PC-3 (cell line): ENCODE results near the gene JAZF1. TPM values are rescaled to one million over a fixed set of nuclear protein-coding genes. Genes with fewer than 3 reads are reported as not detected.

Experiments
- ATAC-seq: fragments of 200-7000 bp; cut with Tn5 transposase; 2 replicates; pipeline ENCODE4 v1.9.1; 2020; ENCODE audit warnings: mild to moderate bottlenecking, moderate library complexity
- BruUV-seq: library from RNA; stranded (reverse); fragments of 400-500 nt; replicated peaks from 2 replicates; lab custom pipeline; 2021; lab: Mats Ljungman, UMichigan
- CTCF ChIA-PET: fragments of 300-600 bp; sonication (Branson Sonifier 250); formaldehyde crosslinking; loops from one replicate; lab custom pipeline; 2022; ENCODE audit warnings: antibody characterized with exemption; lab: Charles Lee
- POLR2A ChIA-PET: fragments of 300-600 bp; sonication (Branson Sonifier 250); formaldehyde crosslinking; loops from one replicate; lab custom pipeline; 2022; ENCODE audit warnings: antibody characterized with exemption; ENCODE audit not compliant: unreplicated experiment; lab: Charles Lee
- DNase-seq: peaks from one replicate; pipeline ENCODE4 v3.0.0-alpha.2; 2015
- H2AFZ ChIP-seq: fragments of 300-600 bp; sonication (generic); 2 replicates; pipeline ENCODE4 v1.6.0; 2016; ENCODE audit warnings: antibody characterized with exemption, low read length
- H3F3A ChIP-seq: fragments of 300-600 bp; sonication (generic); one replicate; pipeline ENCODE4 v1.6.0; 2017; ENCODE audit warnings: antibody characterized with exemption, low read length, control low read depth, mild to moderate bottlenecking; ENCODE audit not compliant: unreplicated experiment
- H3K27ac ChIP-seq: fragments of 300-600 bp; sonication (generic); 2 replicates; pipeline ENCODE4 v1.5.1; 2016; ENCODE audit warnings: mild to moderate bottlenecking, low read length
- H3K27me3 ChIP-seq: fragments of 300-600 bp; sonication (generic); 2 replicates; pipeline ENCODE4 v1.6.1; 2016; ENCODE audit warnings: low read length, mixed read lengths
- H3K36me3 ChIP-seq: fragments of 300-600 bp; sonication (generic); 2 replicates; pipeline ENCODE4 v1.6.1; 2016; ENCODE audit warnings: low read depth, mixed run types, low read length, mixed read lengths
- H3K4me1 ChIP-seq: fragments of 300-600 bp; sonication (generic); 2 replicates; pipeline ENCODE4 v1.5.1; 2016; ENCODE audit warnings: low read length; ENCODE audit not compliant: insufficient read depth
- H3K4me2 ChIP-seq: fragments of 300-600 bp; sonication (generic); 2 replicates; pipeline ENCODE4 v1.6.0; 2016; ENCODE audit warnings: low read length
- H3K4me3 ChIP-seq: fragments of 300-600 bp; sonication (generic); 2 replicates; pipeline ENCODE4 v1.5.1; 2016; ENCODE audit warnings: mild to moderate bottlenecking, low read length, mixed read lengths
- H3K79me2 ChIP-seq: fragments of 300-600 bp; sonication (generic); 2 replicates; pipeline ENCODE4 v1.6.1; 2017; ENCODE audit warnings: low read length, mixed read lengths
- H3K9ac ChIP-seq: fragments of 300-600 bp; sonication (generic); 2 replicates; pipeline ENCODE4 v1.6.0; 2016; ENCODE audit warnings: mild to moderate bottlenecking, low read length
- H3K9me2 ChIP-seq: fragments of 300-600 bp; sonication (generic); replicated peaks from 2 replicates; pipeline ENCODE4 v1.6.1; 2016; ENCODE audit warnings: mixed run types, low read length, mixed read lengths
- H3K9me3 ChIP-seq: fragments of 300-600 bp; sonication (generic); 2 replicates; pipeline ENCODE4 v1.6.1; 2016; ENCODE audit warnings: low read length, mixed read lengths
- H4K20me1 ChIP-seq: fragments of 300-600 bp; sonication (generic); 2 replicates; pipeline ENCODE4 v1.6.1; 2016; ENCODE audit warnings: low read length, mixed read lengths
- EZH2 ChIP-seq: fragments of 300-600 bp; sonication (generic); IDR thresholded peaks from one replicate; pipeline ENCODE4 v1.6.1; 2017; ENCODE audit warnings: antibody characterized with exemption, mild to moderate bottlenecking, low read length; ENCODE audit not compliant: unreplicated experiment
- EZH2phosphoT487 ChIP-seq: fragments of 300-600 bp; sonication (generic); IDR thresholded peaks from 2 replicates; pipeline ENCODE4 v1.6.1; 2018; ENCODE audit warnings: mild to moderate bottlenecking, antibody characterized with exemption, low read length, borderline replicate concordance
- intact Hi-C: fragments of 100-400 bp; cut with micrococcal nuclease; formaldehyde crosslinking; loops from 2 replicates; pipeline ENCODE4 v1.9.0; 2023
- total RNA-seq: library from RNA; depleted of rRNA; stranded (reverse); fragments of >200 nt; gene quantifications from 2 replicates; pipeline ENCODE4 v1.2.3, GENCODE V29; 2014
- TF ChIP-seq, protein P1 (sequence below): fragments of 300-600 bp; sonication (generic); conservative IDR thresholded peaks from 2 replicates; pipeline ENCODE4 v1.5.1; 2017; ENCODE audit warnings: antibody characterized with exemption, low read depth, mild to moderate bottlenecking, low read length

Gene JAZF1
- total RNA-seq, 1 experiment from 2014 or later: 2.3 TPM

DNA sequence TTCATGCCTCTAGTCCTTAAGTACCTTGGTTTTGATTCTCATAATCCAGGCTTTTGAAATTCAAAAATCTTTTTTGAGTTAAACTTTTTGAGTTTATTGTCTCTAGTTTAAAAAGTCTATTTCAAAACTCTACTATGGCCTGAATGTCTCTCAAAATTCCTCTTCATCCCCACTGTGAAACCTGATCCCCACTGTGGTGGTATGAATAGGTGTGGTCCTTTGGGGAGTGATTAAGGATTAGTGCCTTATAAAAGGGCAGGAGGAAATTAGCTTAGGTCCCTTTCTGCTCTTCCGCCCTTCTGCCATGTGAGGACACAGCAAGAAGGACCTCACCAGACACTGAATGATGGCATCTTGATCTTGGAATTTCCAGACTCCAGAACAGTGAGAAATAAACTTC is 44.1 kb upstream of the JAZF1 start:
- Histone ChIP-seq H3K9me2 (no peaks in the 10 kb centered on the region), H3K4me3 (no peak overlapping the region), H4K20me1 (no peaks in the 10 kb centered on the region), H3K27ac (no peak overlapping the region), H3K4me2 (no peak overlapping the region), H3F3A (no peaks in the 10 kb centered on the region), H3K9ac (no peak overlapping the region), H3K36me3 (no peaks in the 10 kb centered on the region), H2AFZ (no peak overlapping the region), H3K79me2 (no peaks in the 10 kb centered on the region), H3K27me3 (0 out of 2 replicates have a peak, but pooled peaks cover 5% of the 10 kb centered on the region), H3K9me3 (no peaks in the 10 kb centered on the region), H3K4me1 (no peaks in the 10 kb centered on the region; the same call in 1 of the 2 replicates)
- CTCF ChIA-PET: no interaction called here
- no peak for TF ChIP-seq EZH2phosphoT487
- TF ChIP-seq, protein P1, sequence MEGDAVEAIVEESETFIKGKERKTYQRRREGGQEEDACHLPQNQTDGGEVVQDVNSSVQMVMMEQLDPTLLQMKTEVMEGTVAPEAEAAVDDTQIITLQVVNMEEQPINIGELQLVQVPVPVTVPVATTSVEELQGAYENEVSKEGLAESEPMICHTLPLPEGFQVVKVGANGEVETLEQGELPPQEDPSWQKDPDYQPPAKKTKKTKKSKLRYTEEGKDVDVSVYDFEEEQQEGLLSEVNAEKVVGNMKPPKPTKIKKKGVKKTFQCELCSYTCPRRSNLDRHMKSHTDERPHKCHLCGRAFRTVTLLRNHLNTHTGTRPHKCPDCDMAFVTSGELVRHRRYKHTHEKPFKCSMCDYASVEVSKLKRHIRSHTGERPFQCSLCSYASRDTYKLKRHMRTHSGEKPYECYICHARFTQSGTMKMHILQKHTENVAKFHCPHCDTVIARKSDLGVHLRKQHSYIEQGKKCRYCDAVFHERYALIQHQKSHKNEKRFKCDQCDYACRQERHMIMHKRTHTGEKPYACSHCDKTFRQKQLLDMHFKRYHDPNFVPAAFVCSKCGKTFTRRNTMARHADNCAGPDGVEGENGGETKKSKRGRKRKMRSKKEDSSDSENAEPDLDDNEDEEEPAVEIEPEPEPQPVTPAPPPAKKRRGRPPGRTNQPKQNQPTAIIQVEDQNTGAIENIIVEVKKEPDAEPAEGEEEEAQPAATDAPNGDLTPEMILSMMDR: no peak
- TF ChIP-seq EZH2: no peak
- no TSS peak for BruUV-seq
- ATAC-seq: no peak
- intact Hi-C loops: no loop called here
- POLR2A ChIA-PET: no interaction called here
- no peak for DNase-seq

GRCh38 chr7:28224172-28224571 is 43.6 kb upstream of the JAZF1 start:
- Histone ChIP-seq H3K9me2 (no peaks in the 10 kb centered on the region), H2AFZ (no peak overlapping the region), H3K4me1 (no peaks in the 10 kb centered on the region; the same call in 1 of the 2 replicates), H4K20me1 (no peaks in the 10 kb centered on the region), H3K9me3 (no peaks in the 10 kb centered on the region), H3K4me2 (no peak overlapping the region), H3K9ac (no peak overlapping the region), H3K36me3 (no peaks in the 10 kb centered on the region), H3K27me3 (peaks cover 10% of the 10 kb centered on the region; the same call in 1 of the 2 replicates), H3K79me2 (no peaks in the 10 kb centered on the region), H3K27ac (no peak overlapping the region), H3F3A (no peaks in the 10 kb centered on the region), H3K4me3 (no peak overlapping the region)
- no peak for DNase-seq
- POLR2A ChIA-PET: no interaction called here
- TF ChIP-seq EZH2: no peak
- TF ChIP-seq, protein P1: no peak
- no peak for TF ChIP-seq EZH2phosphoT487
- CTCF ChIA-PET: no interaction called here
- no TSS peak for BruUV-seq
- intact Hi-C loops: no loop called here
- no peak for ATAC-seq

DNA sequence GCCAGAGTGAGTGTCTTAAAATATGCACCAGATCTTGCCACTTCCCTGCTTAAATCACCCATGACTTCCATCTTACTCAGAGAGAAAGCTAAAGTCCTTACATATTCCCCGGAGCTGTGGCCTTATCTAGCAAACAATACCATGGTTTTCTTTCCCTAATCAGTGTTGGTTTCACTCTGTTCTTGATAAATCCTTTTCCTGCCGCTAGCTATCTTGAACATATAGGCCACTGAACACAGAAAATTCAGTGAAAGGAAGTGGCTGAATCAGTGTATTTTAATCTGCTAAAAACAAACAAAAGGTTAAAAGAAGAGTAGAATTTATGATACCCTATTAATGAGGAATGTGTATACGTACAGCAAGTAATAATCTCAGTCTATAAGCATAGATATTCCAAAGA is 42.0 kb upstream of the JAZF1 start:
- H3K9me2 ChIP-seq: no peaks in the 10 kb centered on the region
- TF ChIP-seq EZH2phosphoT487 (no peak), EZH2 (no peak)
- TF ChIP-seq, protein P1: no peak
- no peak overlapping the region for H3K9ac ChIP-seq
- H3K9me3 ChIP-seq: no peaks in the 10 kb centered on the region
- H3F3A ChIP-seq: no peaks in the 10 kb centered on the region
- intact Hi-C loops: no loop called here
- H3K27me3 ChIP-seq: peaks cover 10% of the 10 kb centered on the region; the same call in 1 of the 2 replicates
- no peak overlapping the region for H3K4me3 ChIP-seq
- DNase-seq (no peak), ATAC-seq (no peak)
- CTCF ChIA-PET: no interaction called here
- H3K4me1 ChIP-seq: no peaks in the 10 kb centered on the region; the same call in 1 of the 2 replicates
- no peak overlapping the region for H3K27ac ChIP-seq
- H4K20me1 ChIP-seq: no peaks in the 10 kb centered on the region
- BruUV-seq: no TSS peak
- H3K79me2 ChIP-seq: no peaks in the 10 kb centered on the region
- H2AFZ ChIP-seq: no peak overlapping the region
- H3K4me2 ChIP-seq: no peak overlapping the region
- H3K36me3 ChIP-seq: no peaks in the 10 kb centered on the region
- POLR2A ChIA-PET: no interaction called here
